MM.1S (cell line): ENCODE results near the gene SLC22A13.

Experiments used
- CTCF ChIP-seq: fragments of 300-600 bp; sonication (generic); IDR thresholded peaks from 2 replicates; pipeline ENCODE4 v1.5.1; 2016; ENCODE audit warnings: antibody characterized with exemption, low read length, mixed read lengths
- EZH2phosphoT487 ChIP-seq: fragments of 300-600 bp; sonication (generic); IDR thresholded peaks from 2 replicates; pipeline ENCODE4 v1.6.1; 2018; ENCODE audit warnings: antibody characterized with exemption, low read length

- TF ChIP-seq CTCF, result no peak
- TF ChIP-seq EZH2phosphoT487, result no peak
Observed at GRCh38 chr3:38311476-38311875, 45.9 kb downstream of the SLC22A13 start.
